Measurements from ENCODE around the gene KIF16B.

KIF16B gene

DNA sequence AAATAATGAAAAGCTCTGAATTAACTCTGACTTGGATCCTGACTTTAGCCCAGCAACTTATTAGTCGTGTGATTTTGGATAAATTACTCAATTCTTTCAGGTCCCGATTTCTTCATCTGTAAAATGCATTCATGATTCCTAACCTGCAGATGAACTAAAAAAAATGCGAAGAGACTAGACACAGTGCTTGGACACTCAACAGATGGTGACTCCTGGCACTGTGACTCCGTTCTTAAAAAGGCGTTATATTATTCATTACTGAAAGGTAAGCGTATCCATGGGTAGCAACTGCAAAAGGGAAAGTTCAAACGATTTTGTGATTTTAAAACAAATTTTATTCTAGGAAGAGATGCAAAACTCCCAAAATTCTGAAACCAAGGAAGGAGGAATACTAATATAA is 226.3 kb downstream of the KIF16B start:
- H3K27ac ChIP-seq, result no peak overlapping the region
- H3K36me3 ChIP-seq (replicated peaks), result no peaks in the 10 kb centered on the region
- in situ Hi-C loops (cut with HindIII; ENCODE audit: low pct_ligation_motif_present, low sequenced_read_pairs), result no loop called here
- TF ChIP-seq, protein P1, sequence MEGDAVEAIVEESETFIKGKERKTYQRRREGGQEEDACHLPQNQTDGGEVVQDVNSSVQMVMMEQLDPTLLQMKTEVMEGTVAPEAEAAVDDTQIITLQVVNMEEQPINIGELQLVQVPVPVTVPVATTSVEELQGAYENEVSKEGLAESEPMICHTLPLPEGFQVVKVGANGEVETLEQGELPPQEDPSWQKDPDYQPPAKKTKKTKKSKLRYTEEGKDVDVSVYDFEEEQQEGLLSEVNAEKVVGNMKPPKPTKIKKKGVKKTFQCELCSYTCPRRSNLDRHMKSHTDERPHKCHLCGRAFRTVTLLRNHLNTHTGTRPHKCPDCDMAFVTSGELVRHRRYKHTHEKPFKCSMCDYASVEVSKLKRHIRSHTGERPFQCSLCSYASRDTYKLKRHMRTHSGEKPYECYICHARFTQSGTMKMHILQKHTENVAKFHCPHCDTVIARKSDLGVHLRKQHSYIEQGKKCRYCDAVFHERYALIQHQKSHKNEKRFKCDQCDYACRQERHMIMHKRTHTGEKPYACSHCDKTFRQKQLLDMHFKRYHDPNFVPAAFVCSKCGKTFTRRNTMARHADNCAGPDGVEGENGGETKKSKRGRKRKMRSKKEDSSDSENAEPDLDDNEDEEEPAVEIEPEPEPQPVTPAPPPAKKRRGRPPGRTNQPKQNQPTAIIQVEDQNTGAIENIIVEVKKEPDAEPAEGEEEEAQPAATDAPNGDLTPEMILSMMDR (IDR thresholded peaks at IDR 0.05; ENCODE audit: low read depth, low read length, missing control alignments), result no peak
- H3K27me3 ChIP-seq (replicated peaks), result no peaks in the 10 kb centered on the region
- DNase-seq, result no peak
- H3K4me3 ChIP-seq (ENCODE audit: low read depth, low read length), result no peak overlapping the region

DNA sequence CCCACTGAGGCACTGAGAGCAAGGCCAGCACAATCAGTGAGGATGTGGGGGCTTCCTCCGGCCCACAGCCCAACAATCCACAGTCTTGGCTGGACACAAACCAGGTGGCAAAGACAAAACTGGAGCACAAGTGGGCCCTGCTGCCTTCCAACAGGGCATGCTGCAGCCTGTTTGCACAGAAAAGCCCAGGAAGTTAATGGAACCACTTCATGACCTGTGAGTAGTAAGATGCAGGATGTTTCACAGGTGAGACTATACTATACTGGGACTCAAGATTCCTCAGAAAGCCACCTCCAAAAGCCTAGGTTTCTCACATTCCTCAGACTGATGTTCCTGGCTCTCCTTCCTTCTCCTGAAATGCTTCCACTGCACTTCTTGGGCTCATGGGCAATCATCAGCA is 235.5 kb downstream of the KIF16B start:
- H3K27me3 ChIP-seq (replicated peaks), result no peaks in the 10 kb centered on the region
- no peak overlapping the region for H3K4me3 ChIP-seq (ENCODE audit: low read depth, low read length)
- no peaks in the 10 kb centered on the region for H3K36me3 ChIP-seq (replicated peaks)
- in situ Hi-C loops (cut with HindIII; ENCODE audit: low pct_ligation_motif_present, low sequenced_read_pairs), result no loop called here
- DNase-seq, result no peak
- TF ChIP-seq, protein P1 (IDR thresholded peaks at IDR 0.05; ENCODE audit: low read depth, low read length, missing control alignments), result no peak
- H3K27ac ChIP-seq, result no peak overlapping the region

DNA sequence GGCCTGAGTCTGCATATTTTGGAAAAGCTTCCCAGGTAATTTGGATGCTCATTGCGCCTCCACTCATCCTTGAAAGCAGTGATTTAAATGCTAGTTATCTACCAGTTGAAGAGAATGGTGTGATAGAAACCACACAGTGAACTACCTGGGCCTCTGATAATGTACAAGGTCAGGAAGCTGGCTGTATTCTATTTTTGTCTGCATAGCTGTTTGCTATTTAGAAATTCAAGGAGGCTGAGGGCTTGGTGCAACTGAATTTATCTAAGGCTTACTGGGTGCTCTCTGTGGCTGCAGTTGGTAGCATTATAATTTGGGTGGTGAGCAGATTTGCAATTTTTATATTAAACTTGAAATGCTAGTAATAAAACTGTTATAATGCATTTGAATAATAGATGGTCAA is 245.6 kb downstream of the KIF16B start:
- Histone ChIP-seq H3K27ac (no peak overlapping the region), H3K4me3 (ENCODE audit: low read depth, low read length) (no peak overlapping the region), H3K27me3 (replicated peaks) (no peaks in the 10 kb centered on the region), H3K36me3 (replicated peaks) (no peaks in the 10 kb centered on the region)
- no peak for DNase-seq
- TF ChIP-seq, protein P1 (IDR thresholded peaks at IDR 0.05; ENCODE audit: low read depth, low read length, missing control alignments), result no peak
- in situ Hi-C loops (cut with HindIII; ENCODE audit: low pct_ligation_motif_present, low sequenced_read_pairs), result no loop called here

DNA sequence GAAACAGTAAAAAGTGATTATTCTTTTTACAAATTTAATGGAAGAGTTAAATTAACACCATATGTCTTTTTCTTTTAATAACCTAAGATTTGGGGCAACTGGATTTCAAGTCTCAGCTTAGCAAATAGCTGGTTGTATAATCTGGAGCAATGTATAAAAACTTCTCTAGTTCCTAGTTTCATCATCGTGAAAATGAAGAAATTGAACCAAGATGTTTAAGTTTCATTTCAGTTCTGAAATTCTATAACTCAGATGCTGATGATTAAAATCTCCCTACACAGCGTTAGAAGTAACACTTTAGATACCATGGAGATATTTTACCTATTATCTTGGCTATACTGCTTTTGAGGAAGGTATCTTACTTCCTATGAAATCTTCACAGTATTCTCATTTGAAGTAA is 252.0 kb downstream of the KIF16B start:
- Histone ChIP-seq H3K27me3 (replicated peaks) (no peaks in the 10 kb centered on the region), H3K4me3 (ENCODE audit: low read depth, low read length) (no peak overlapping the region), H3K27ac (no peak overlapping the region), H3K36me3 (replicated peaks) (no peaks in the 10 kb centered on the region)
- no peak for DNase-seq
- TF ChIP-seq, protein P1 (IDR thresholded peaks at IDR 0.05; ENCODE audit: low read depth, low read length, missing control alignments), result no peak
- in situ Hi-C loops (cut with HindIII; ENCODE audit: low pct_ligation_motif_present, low sequenced_read_pairs), result no loop called here

DNA sequence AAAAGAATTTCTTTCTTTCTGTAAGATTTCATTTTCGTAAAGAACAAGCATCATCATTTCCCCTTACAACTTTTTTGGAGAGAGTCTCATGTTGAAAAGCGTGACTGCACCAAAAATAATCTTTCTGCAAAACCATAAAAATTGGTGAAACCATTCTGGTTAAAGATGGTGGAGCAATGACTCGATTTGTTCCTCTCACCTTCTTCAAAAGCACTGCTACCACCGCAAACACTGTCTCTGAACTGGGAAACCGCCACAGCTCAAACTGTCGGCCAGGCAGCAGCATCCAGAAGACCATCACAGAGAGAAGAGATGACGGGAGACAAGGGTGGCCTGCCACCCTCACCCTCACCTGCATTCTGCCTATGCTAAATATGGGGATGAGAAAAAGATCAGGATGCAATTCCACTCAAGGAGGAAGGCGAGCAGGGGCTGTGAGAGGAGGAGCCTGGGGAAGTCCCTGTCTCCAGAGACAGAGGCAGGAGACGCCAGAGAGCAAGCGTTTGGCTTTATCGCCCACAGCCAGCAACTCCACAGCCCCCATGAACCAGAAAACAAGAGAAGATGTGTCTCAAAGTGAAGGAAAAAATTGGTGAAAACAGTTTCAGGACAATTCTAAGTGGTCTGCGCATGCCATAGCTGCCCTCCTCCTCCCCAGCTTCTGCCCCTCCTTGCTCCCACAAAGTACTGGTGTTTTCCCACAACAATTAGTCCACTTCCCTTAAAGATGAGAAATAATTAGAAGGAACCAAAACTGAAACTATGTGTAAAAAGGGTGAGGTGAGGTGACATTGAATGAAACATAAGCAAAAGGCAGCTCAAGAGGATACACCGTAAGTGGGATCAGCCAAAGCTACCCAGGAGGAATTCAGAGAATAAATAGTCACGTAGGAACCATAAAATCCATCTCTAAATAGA is 255.5 kb downstream of the KIF16B start:
- no peak for DNase-seq
- Histone ChIP-seq H3K27ac (no peak overlapping the region), H3K27me3 (replicated peaks) (no peaks in the 10 kb centered on the region), H3K36me3 (replicated peaks) (no peaks in the 10 kb centered on the region), H3K4me3 (ENCODE audit: low read depth, low read length) (no peak overlapping the region)
- in situ Hi-C loops (cut with HindIII; ENCODE audit: low pct_ligation_motif_present, low sequenced_read_pairs), result no loop called here
- TF ChIP-seq, protein P1 (IDR thresholded peaks at IDR 0.05; ENCODE audit: low read depth, low read length, missing control alignments), result no peak
